HepG2 (cell line): ENCODE data around the gene ELL. TPM values are rescaled to one million over a fixed set of nuclear protein-coding genes. Genes with fewer than 3 reads are reported as not detected.
A peak's percentile ranks its signal among the peaks of the same experiment; 100 is the strongest.

ENCODE experiments used
- CHD4 ChIP-seq: fragments of 200-600 bp; sonication (generic); IDR thresholded peaks from 2 replicates; pipeline ENCODE4 v1.7.0; 2017; ENCODE audit warnings: mild to moderate bottlenecking, low read length, borderline replicate concordance
- ESRRA ChIP-seq: sonication (generic); formaldehyde crosslinking; IDR thresholded peaks from 2 replicates; pipeline ENCODE4 v1.5.1; 2020; ENCODE audit warnings: mild to moderate bottlenecking, low read depth, missing genetic modification reagents
- HMGXB3 ChIP-seq: sonication (generic); formaldehyde crosslinking; IDR thresholded peaks from 2 replicates; pipeline ENCODE4 v1.4.0; 2020; ENCODE audit warnings: missing genetic modification reagents, borderline replicate concordance
- HNRNPL ChIP-seq: fragments of 200-400 bp; formaldehyde crosslinking; IDR thresholded peaks from 2 replicates; pipeline ENCODE4 v1.6.1; 2017; ENCODE audit warnings: mild to moderate bottlenecking, low read depth, low read length
- KDM3A ChIP-seq: IDR thresholded peaks from 2 replicates; pipeline ENCODE4 v1.6.1; 2018; ENCODE audit warnings: low read depth, missing compliant biosample characterization
- NAIF1 ChIP-seq: sonication (generic); formaldehyde crosslinking; IDR thresholded peaks from 2 replicates; pipeline ENCODE4 v1.5.0; 2020; ENCODE audit warnings: mild to moderate bottlenecking, missing genetic modification reagents, borderline replicate concordance
- NFRKB ChIP-seq: fragments of 450-650 bp; IDR thresholded peaks from 2 replicates; pipeline ENCODE4 v1.6.1; 2017
- RORA ChIP-seq: sonication (generic); formaldehyde crosslinking; IDR thresholded peaks from 2 replicates; pipeline ENCODE4 v1.5.0; 2020; ENCODE audit warnings: mild to moderate bottlenecking, missing genetic modification reagents, moderate library complexity
- SMARCE1 ChIP-seq: fragments of 450-650 bp; IDR thresholded peaks from 2 replicates; pipeline ENCODE4 v1.6.1; 2017; ENCODE audit warnings: borderline replicate concordance
- SNAI1 ChIP-seq: sonication (generic); formaldehyde crosslinking; IDR thresholded peaks from 2 replicates; pipeline ENCODE4 v1.5.0; 2020; ENCODE audit warnings: mild to moderate bottlenecking, missing genetic modification reagents, borderline replicate concordance
- TEAD2 ChIP-seq: sonication (generic); formaldehyde crosslinking; IDR thresholded peaks from 2 replicates; pipeline ENCODE4 v1.9.0; 2021; ENCODE audit warnings: missing genetic modification reagents
- TRAFD1 ChIP-seq: sonication (generic); formaldehyde crosslinking; IDR thresholded peaks from 2 replicates; pipeline ENCODE4 v1.5.1; 2020; ENCODE audit warnings: missing genetic modification reagents, mild to moderate bottlenecking, borderline replicate concordance
- ZBTB49 ChIP-seq: sonication (generic); formaldehyde crosslinking; IDR thresholded peaks from 2 replicates; pipeline ENCODE4 v1.4.0; 2020; ENCODE audit warnings: missing genetic modification reagents, borderline replicate concordance
- ZFP82 ChIP-seq: sonication (generic); formaldehyde crosslinking; IDR thresholded peaks from 2 replicates; pipeline ENCODE4 v1.5.1; 2020; ENCODE audit warnings: mild to moderate bottlenecking, missing genetic modification reagents, borderline replicate concordance
- ZNF256 ChIP-seq: sonication (generic); formaldehyde crosslinking; conservative IDR thresholded peaks from 2 replicates; pipeline ENCODE4 v1.4.0; 2020; ENCODE audit warnings: missing genetic modification reagents
- ZNF282 ChIP-seq: fragments of 450-650 bp; IDR thresholded peaks from 2 replicates; pipeline ENCODE4 v1.6.1; 2018; ENCODE audit not compliant: partially characterized antibody
- ZNF468 ChIP-seq: sonication (generic); formaldehyde crosslinking; IDR thresholded peaks from 2 replicates; pipeline ENCODE4 v1.8.0; 2022; ENCODE audit warnings: mild to moderate bottlenecking, moderate library complexity, missing genetic modification reagents
- ZNF879 ChIP-seq: sonication (generic); formaldehyde crosslinking; IDR thresholded peaks from 2 replicates; pipeline ENCODE4 v1.8.1; 2023; ENCODE audit warnings: missing genetic modification reagents
- polyA plus RNA-seq, 8 experiments: library from polyadenylated mRNA; depleted of rRNA in 3 of 8; stranded (reverse) in 7 of 8; unstranded in 1 of 8; fragments of >200 nt; fragmentation: Illumina TruSeq in 4 of 8; extraction: Trizol in 4 of 8; gene quantifications; 2 replicates each; pipeline versions ENCODE4 v1.2.1 to v1.2.3, GENCODE V29; 2011 to 2016; ENCODE audit warnings: low read depth in 4 of 8, missing spikeins in 1 of 8, mixed read lengths in 1 of 8; ENCODE audit not compliant: insufficient read depth in 1 of 8
- total RNA-seq, 5 experiments: library from RNA; depleted of rRNA; stranded (reverse); fragments of >200 nt; fragmentation: Illumina TruSeq; extraction: Trizol; gene quantifications; 2 replicates each; pipeline ENCODE4 v1.2.3, GENCODE V29; 2016; ENCODE audit warnings: low read depth in 1 of 5
- TF ChIP-seq, protein P1 (sequence below): IDR thresholded peaks from 2 replicates; pipeline ENCODE4 v1.6.1; 2012; ENCODE audit warnings: low read depth, low read length, improper control_type of control experiment
- TF ChIP-seq, protein P2 (sequence below): sonication (generic); formaldehyde crosslinking; IDR thresholded peaks from 2 replicates; pipeline ENCODE4 v1.4.0; 2020; ENCODE audit warnings: mild to moderate bottlenecking, missing genetic modification reagents

ELL gene
- total and polyA plus RNA-seq, 2 of the 13 experiments (the other 11 are each of a cell fraction or from before 2014, with no cell fraction given), result 3.7 to 5.4 TPM

DNA sequence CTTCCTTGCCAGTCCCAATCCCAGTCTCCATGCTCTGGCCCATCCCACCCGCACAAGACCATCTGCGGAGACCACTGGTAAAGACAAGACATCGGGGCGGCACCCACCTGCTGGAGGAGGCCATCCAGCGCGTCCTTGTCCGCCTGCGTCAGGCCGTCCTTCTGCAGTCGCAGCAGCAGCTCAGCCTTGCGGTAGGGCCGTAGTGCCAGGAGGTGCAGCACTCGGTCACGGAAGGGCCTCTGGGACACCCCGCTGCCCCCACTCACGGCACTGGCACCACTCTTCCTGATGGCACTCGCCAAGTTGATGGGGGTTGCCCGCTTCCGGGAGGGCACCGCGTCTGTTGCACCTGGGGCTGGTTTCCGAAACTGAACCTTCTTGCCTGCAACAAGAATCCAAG, 60.4 kb downstream of the ELL start (continued):
- TF ChIP-seq NAIF1 (CRISPR knock-in tag) (no peak), CHD4 (peak; percentile 79; the same call in 1 of the 2 replicates), HMGXB3 (no peak), ZFP82 (CRISPR knock-in tag) (no peak), ZNF879 (CRISPR knock-in tag) (no peak), NFRKB (no peak), RORA (CRISPR knock-in tag) (no peak), HNRNPL (peak; percentile 36; the same call in 1 of the 2 replicates), SNAI1 (CRISPR knock-in tag) (no peak), ZBTB49 (CRISPR knock-in tag) (no peak), SMARCE1 (no peak), TEAD2 (CRISPR knock-in tag) (no peak), TRAFD1 (CRISPR knock-in tag) (no peak), ZNF256 (CRISPR knock-in tag) (no peak), KDM3A (CRISPR knock-in tag) (no peak), ESRRA (no peak), ZNF282 (no peak), ZNF468 (CRISPR knock-in tag) (no peak)
- TF ChIP-seq, protein P1, sequence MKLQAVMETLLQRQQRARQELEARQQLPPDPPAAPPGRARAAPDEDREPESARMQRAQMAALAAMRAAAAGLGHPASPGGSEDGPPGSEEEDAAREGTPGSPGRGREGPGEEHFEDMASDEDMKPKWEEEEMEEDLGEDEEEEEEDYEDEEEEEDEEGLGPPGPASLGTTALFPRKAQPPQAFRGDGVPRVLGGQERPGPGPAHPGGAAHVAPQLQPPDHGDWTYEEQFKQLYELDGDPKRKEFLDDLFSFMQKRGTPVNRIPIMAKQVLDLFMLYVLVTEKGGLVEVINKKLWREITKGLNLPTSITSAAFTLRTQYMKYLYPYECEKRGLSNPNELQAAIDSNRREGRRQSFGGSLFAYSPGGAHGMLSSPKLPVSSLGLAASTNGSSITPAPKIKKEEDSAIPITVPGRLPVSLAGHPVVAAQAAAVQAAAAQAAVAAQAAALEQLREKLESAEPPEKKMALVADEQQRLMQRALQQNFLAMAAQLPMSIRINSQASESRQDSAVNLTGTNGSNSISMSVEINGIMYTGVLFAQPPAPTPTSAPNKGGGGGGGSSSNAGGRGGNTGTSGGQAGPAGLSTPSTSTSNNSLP, result no peak
- TF ChIP-seq, protein P2, sequence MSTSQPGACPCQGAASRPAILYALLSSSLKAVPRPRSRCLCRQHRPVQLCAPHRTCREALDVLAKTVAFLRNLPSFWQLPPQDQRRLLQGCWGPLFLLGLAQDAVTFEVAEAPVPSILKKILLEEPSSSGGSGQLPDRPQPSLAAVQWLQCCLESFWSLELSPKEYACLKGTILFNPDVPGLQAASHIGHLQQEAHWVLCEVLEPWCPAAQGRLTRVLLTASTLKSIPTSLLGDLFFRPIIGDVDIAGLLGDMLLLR (CRISPR knock-in tag), result 0 out of 2 replicates have a peak, but pooled peaks have one; percentile 15
